Stimulated activated CD8-positive, alpha-beta memory T cell treated with anti-CD3 and anti-CD28 coated beads, Interleukin-7, amount 100 ng/mL, for 24 hours (primary cell): ENCODE data around the gene ADCY4.
"Not testable (repeated sequence)": the region's sequence is repeated elsewhere in the genome, so short reads cannot be mapped to it uniquely, and the experiment has no call there.

ENCODE experiments used
- DNase-seq: peaks from one replicate; pipeline ENCODE4 v3.0.0-alpha.2; 2020; ENCODE audit warnings: low read depth

ADCY4 gene

GRCh38 chr14:24366721-24367513 lies 32.0 kb upstream of the ADCY4 start:
- DNase-seq = no peak

- no peak for DNase-seq
Measured at GRCh38 chr14:24366413-24366720, 31.5 kb upstream of the ADCY4 start.

- DNase-seq = peak; percentile 34
Measured at GRCh38 chr14:24365600-24366412, 30.9 kb upstream of the ADCY4 start.

- DNase-seq = no peak
Measured at GRCh38 chr14:24364841-24365240, 30.0 kb upstream of the ADCY4 start.

- DNase-seq = no peak
Measured at GRCh38 chr14:24363401-24363800, 28.5 kb upstream of the ADCY4 start.

GRCh38 chr14:24362241-24362960 lies 27.5 kb upstream of the ADCY4 start:
- no peak for DNase-seq

GRCh38 chr14:24361326-24361725 lies 26.5 kb upstream of the ADCY4 start:
- DNase-seq = no peak

- no peak for DNase-seq
Measured at GRCh38 chr14:24360281-24360680, 25.4 kb upstream of the ADCY4 start.

- no peak for DNase-seq
Measured at GRCh38 chr14:24356208-24356607, 21.3 kb upstream of the ADCY4 start.

- no peak for DNase-seq
Measured at GRCh38 chr14:24355009-24355408, 20.1 kb upstream of the ADCY4 start.

- not testable (repeated sequence) for DNase-seq
Measured at GRCh38 chr14:24354482-24354825, 19.6 kb upstream of the ADCY4 start.

GRCh38 chr14:24353559-24354481 lies 18.9 kb upstream of the ADCY4 start:
- no peak for DNase-seq

GRCh38 chr14:24351517-24351916 lies 16.6 kb upstream of the ADCY4 start:
- no peak for DNase-seq

- DNase-seq = no peak
Measured at GRCh38 chr14:24349742-24350141, 14.9 kb upstream of the ADCY4 start.

GRCh38 chr14:24348186-24348585 lies 13.3 kb upstream of the ADCY4 start:
- DNase-seq = no peak

- DNase-seq = no peak
Measured at GRCh38 chr14:24347134-24347533, 12.3 kb upstream of the ADCY4 start.

GRCh38 chr14:24343795-24344660 lies 9.2 kb upstream of the ADCY4 start:
- no peak for DNase-seq

- no peak for DNase-seq
Measured at GRCh38 chr14:24342889-24343288, 8.0 kb upstream of the ADCY4 start.

- no peak for DNase-seq
Measured at GRCh38 chr14:24340606-24341005, 5.7 kb upstream of the ADCY4 start.

- no peak for DNase-seq
Measured at GRCh38 chr14:24339284-24340151, 4.6 kb upstream of the ADCY4 start, which contains the start of gene RIPK3. Gene RIPK3 (minus strand): TSS chr14:24339991. CDS start chr14:24339826, 165 bp downstream.
